Measurements from ENCODE around the gene PYGO2.
A peak's percentile ranks its signal among the peaks of the same experiment; 100 is the strongest.
"Not testable (repeated sequence)": the region's sequence is repeated elsewhere in the genome, so short reads cannot be mapped to it uniquely, and the experiment has no call there.

PYGO2 gene

GRCh38 chr1:154982341-154982740, 20.8 kb upstream of the PYGO2 start:
- DNase-seq (ENCODE audit: low spot score): no peak

GRCh38 chr1:154978360-154978759, 16.8 kb upstream of the PYGO2 start:
- DNase-seq (ENCODE audit: low spot score): peak; percentile 86

GRCh38 chr1:154977762-154978161, 16.2 kb upstream of the PYGO2 start:
- DNase-seq (ENCODE audit: low spot score): not testable (repeated sequence)

DNA sequence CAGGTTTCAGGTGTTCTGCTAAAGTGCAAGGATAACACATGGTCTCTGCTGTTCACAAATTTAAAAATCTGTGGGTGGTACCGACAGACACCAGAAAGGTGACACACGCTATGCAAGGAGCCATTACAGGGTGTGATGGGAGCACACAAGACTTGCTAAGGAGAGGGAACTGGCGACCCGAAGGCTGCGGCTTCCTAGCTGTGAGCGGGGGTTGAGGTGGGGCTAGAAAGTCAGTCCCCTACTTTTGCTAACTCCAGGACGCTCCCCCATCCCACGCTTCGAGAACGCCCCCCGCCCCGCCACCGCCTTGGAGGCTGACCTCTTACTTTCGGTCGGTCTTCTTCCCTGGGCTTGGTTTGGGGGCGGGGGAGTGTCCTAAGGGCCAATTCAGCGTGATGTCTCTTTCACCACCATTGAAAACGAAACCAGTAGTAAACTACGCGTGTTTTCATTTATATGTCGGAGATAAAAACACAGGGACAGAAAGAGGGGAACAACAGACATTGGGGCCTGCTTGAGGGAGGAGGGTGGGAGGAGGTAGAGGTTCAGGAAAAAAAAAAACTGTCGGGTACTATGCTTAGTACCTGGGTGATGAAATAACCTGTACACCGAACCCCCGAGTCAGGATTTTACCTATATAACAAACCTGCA, 14.0 kb upstream of the PYGO2 start:
- no peak for DNase-seq (ENCODE audit: low spot score)

- DNase-seq (ENCODE audit: low spot score): peak; percentile 99
Observed at GRCh38 chr1:154974808-154975408, 13.3 kb upstream of the PYGO2 start.

DNA sequence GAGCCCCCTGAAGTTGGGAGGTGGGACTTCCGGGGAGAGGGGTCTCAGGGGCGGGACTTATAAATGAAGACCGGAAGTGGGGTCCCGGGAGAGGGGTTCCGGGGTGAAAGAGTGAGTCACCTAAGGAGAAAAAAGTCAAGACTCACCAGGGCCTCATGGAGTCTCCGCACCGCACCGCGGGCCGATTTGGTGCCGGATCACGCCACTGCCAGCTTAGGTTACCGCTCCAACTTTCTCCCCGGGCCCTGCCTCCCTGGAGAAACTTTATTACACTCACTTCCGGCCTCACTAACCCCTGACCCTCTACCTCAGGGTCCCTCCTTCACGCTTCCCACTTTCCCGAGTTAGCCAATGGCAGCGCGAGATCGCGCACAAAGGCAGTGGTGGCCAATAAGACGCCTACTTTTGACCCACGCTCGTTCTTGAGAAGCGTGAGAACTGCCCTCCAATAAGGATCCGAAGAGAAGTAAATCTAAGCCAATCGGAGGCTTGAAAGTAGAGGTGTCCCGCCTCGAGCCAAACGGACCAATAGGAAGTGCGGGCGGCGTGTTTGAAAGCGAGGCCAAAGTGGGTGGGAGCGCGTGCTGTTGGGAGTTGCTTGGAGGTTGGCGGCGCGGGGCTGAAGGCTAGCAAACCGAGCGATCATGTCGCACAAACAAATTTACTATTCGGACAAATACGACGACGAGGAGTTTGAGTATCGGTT, 12.7 kb upstream of the PYGO2 start, which contains the start of gene CKS1B:
TSS of gene CKS1B (plus strand) at position 580 of the 706 bp plus-strand sequence. CDS start at position 645, 65 bp downstream.
- DNase-seq (ENCODE audit: low spot score): peak; percentile 100

- DNase-seq (ENCODE audit: low spot score): peak; percentile 96
Observed at GRCh38 chr1:154973344-154974101, 11.9 kb upstream of the PYGO2 start.

- DNase-seq (ENCODE audit: low spot score): no peak
Observed at GRCh38 chr1:154972517-154973343, 11.1 kb upstream of the PYGO2 start.

- no peak for DNase-seq (ENCODE audit: low spot score)
Observed at GRCh38 chr1:154972213-154972516, 10.6 kb upstream of the PYGO2 start.

GRCh38 chr1:154971341-154971998, 9.9 kb upstream of the PYGO2 start:
- no peak for DNase-seq (ENCODE audit: low spot score)

DNA sequence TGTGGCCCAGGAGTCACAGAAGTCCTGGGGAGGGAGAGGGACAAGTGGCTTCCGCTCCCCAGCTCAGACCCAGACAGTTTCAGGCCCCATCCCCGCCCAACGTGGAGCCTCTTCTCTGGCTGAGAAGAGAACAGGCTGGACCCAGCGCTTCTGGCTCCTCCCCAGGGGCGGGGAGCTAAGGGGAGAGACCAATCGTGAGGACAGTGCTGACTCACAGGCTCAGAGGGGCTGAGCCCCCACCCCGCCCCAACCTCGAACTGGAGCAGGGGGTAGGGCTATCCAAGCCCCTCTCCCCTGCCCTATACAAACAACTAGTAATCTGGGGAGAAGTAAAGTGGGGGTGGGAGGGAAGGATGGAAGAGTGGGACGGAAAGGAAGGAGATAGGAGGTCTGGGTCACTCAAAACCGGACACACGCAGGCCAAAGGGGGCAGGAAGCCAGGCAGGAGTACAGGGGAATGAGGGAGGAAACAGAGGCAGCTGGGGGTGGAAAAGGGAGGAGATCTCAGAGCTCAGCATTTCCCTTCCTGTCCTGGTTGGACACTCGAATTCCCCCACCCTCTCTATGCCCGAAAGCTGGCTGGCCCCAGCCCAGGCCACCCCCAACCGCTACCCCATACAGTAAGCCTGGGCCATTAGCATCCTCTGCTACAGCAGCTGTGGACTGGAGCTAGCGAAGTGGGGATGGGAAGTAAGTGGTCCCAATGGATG, 9.2 kb upstream of the PYGO2 start, which contains the start of gene SHC1:
TSS of gene SHC1 (minus strand) at position 117 of the 710 bp plus-strand sequence. CDS start 221 bp downstream, outside the sequence.
- peak; percentile 93 for DNase-seq (ENCODE audit: low spot score)

DNA sequence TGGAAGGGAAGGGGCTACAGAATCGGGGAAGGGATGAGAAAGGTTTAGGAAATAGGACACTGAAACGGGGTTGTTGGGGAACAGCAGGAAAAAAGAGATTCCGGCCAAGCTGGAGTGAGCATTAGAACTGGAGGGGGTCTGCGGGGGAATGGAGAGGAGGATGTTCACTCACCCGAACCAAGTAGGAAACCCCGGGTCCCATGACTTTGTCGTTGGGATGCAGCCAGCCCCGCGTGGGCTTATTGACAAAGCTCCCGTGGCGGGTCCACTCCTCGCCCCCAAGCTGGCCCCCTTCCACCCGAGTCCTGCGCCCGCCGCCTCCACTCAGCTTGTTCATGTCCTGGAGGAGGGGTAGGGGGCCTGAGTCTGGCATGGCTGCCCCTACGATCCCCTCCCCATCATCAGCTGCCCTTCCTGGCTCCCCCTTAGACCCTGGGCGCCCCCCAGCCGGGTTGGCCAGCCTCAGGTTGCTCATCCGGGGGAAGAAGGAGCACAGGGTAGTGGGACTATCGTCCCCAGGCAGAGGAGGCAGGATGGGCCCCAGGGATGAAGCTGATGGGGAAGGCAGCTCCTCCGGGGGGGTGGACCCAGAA, 8.4 kb upstream of the PYGO2 start:
- DNase-seq (ENCODE audit: low spot score): no peak

DNA sequence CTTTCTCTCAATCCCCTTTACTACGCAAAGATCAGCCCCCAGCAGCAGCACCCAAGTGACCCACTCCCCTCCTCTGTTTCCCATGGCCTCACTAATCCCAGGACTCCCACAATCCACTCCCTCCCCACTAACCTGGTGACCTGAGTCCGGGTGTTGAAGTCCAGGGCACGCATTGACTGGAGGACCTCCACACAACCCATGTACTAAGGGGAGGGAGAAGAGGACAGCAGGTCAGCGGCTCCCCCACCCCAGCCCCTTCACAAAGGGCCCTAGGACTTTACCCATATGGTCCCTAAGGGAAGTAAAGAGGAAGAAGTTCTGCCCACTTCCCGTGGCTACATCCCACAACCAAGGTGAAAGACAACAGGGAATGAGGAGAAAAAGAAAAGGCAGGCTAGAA, 7.7 kb upstream of the PYGO2 start:
- DNase-seq (ENCODE audit: low spot score): no peak

DNA sequence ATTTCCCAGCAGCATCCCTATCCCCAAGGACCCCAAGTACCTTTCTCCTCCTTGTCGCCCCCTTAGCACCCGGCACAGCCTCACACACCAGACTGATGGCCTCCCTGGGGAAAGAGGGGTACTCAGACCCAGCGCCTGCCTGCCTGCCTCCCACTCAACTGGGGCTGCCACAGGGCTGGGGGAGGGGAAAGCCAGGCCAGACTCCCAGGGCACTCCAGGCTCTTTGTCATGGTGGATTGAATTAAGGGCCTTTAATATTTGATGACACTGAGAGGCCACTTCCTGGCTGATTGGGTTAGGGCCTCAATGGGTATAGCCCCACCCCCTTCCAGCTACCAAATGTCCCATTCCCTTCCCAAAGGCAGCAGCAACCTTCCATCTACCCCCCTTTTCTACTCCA, 7.1 kb upstream of the PYGO2 start:
- DNase-seq (ENCODE audit: low spot score): peak; percentile 65

DNA sequence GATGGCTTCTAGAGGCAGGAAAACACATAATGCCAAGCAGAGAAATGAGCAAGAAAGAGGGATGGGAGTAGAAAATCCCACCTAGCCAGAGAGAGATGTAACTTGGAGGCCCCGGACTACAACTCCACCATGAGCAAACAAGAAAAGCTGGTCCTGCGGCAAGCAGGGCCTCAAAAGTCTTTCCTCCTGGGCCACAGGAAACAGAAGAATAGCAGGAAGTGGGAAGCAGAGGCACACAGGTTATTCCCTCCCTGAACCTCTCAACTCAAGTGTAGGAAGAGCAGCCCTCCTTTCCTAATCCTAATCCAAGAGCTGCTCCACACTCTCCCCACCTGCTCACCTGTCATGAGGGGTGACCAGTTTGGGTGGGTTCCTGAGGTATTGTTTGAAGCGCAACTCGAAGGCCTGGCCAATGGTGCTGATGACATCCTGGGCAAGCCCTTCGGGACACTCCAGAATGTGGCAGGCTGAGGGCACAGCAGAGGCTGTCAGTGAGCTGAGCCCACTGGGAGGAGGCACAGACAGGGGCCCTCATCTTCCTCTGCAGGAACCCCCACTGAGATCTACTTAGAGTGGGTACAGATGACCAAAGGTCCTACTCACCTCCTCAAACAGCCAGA, 5.9 kb upstream of the PYGO2 start:
- DNase-seq (ENCODE audit: low spot score): no peak

- no peak for DNase-seq (ENCODE audit: low spot score)
Observed at GRCh38 chr1:154966111-154966510, 4.5 kb upstream of the PYGO2 start.

DNA sequence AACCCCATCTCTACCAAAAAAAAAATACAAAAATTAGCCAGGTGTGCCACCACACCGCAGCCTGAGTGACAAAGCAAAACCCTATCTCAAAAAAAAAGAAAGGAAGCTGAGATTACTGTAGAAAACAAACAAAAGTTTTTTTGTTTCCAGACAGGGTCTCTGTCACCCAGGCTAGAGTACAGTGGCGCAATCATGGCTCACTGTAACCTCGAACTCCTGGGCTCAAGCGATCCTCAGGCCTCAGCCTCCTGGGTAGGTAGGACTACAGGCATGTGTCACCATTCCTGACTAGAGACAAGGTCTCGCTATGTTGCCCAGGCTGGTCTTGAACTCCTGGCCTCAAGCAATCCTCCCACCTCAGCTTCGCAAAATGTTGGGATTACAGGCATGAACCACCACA, 2.8 kb upstream of the PYGO2 start:
- DNase-seq (ENCODE audit: low spot score): no peak

DNA sequence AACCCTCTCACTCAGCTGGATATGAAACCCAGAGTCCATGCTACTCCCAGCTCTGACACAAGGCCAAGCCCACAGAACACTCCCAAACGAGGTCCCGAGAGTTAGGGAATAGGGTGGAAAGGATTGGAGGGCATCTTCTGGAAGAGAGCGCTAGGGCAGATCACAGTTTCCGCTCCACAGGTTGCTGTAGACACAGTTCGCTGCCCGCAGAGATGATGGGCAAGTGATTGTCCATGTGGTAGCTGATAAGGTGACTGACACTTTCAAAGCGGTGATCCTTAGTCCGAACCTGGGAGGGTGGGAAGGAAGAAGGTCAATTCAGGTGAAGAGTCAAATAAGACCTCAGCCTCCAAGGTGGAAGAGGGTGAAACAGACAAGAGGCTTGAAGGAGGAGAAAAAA, 2.1 kb upstream of the PYGO2 start:
- DNase-seq (ENCODE audit: low spot score): no peak

DNA sequence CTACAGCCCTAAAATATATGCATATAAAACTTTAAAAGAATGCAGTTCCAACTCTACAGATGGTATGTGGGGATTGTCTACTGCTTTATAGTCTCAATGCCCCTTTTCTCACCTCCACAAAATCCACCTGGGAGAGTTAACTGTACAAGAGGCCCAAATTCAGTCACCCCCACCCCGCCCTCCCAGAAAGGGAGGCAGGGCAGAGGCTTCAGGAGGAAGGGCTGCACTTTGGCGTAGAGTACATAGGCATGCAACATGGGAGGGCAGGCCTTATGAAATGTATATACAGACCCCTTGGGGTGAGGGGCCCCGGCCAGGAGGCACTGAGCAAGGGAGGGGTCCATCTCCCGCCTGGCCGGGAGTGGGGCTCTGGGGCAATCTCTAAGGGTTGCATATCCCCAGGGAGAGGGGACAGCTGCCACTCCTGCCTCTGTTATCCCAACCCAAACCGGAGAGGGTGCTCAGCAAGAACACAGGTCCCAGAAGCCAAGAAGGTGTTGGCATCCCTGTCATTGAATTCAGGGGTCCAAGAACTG, 1.3 kb upstream of the PYGO2 start:
- no peak for DNase-seq (ENCODE audit: low spot score)
